Left colon (tissue), 2 donors: ENCODE results near the gene TM4SF4. TPM values are rescaled to one million over a fixed set of nuclear protein-coding genes. Genes with fewer than 3 reads are reported as not detected.
"Not testable (repeated sequence)": the region's sequence is repeated elsewhere in the genome, so short reads cannot be mapped to it uniquely, and the experiment has no call there.

Experiments used
- ATAC-seq: fragments of 200-7000 bp; cut with Tn5 transposase; one replicate; pipeline ENCODE4 v1.9.1; 2020; ENCODE audit warnings: mild to moderate bottlenecking, moderate library complexity
- DNase-seq, 2 donors: peaks; one replicate each; pipeline ENCODE4 v3.0.0-alpha.2; 2020
- intact Hi-C, 2 donors: fragments of 100-400 bp; cut with DNase I in 1 of 2; cut with micrococcal nuclease in 1 of 2; formaldehyde crosslinking; loops; one replicate each; pipeline versions ENCODE4 v1.11.2 to v1.14.0; 2022; cut with DNase I, micrococcal nuclease
- long read RNA-seq: library from polyadenylated mRNA; unstranded; transcript quantifications from one replicate; pipeline ENCODE4 v2.0.0, GENCODE V29; 2021
- total RNA-seq, 2 donors: library from RNA; stranded (reverse); fragmentation: NEBNext Ultra II Directional; extraction: Animal tissue kit (Norgen Biotek cat#: 25700); gene quantifications; one replicate each; pipeline ENCODE4 v1.2.1, GENCODE V29; 2021
- donor health status: DM: no; HTN: no; CAD: no.
- donor health status: DM: yes; HTN: yes; CAD: no.

TM4SF4 gene, protein sequence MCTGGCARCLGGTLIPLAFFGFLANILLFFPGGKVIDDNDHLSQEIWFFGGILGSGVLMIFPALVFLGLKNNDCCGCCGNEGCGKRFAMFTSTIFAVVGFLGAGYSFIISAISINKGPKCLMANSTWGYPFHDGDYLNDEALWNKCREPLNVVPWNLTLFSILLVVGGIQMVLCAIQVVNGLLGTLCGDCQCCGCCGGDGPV
- under 1 TPM in 1 of 2 donors, not detected in 1; 0.70 TPM for total RNA-seq
- long read RNA-seq = 0 reads

DNA sequence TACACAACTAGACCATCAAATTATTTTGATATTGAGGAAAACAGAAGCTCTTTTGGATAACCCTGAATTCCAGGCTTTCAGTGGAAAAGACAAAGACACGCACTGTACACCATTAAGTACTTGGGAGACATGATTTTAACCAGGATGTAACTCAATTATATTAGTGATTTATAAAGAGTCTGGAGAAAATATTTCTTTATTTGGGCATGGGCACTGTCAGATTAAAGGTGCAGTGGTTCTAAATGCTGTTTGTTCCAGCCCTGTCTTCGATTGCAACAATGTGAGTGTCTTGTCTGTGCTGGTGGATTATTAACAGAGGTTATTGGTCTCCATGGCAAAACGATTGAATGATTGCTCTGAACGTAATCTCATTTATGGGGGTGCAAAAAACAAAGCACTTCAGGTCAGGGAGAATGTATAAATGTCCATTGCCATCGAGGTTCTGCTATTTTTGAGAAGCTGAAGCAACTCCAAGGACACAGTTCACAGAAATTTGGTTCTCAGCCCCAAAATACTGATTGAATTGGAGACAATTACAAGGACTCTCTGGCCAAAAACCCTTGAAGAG is at the start of gene TM4SF4:
TSS of gene TM4SF4 (plus strand) at position 448 of the 568 bp plus-strand sequence. CDS start 181 bp downstream, outside the sequence.
- no peak for DNase-seq
- intact Hi-C loops = loop anchor here in 1 of 2 donors (10.0 kb wide), 2 partner anchors 90 to 120 kb away; no protein-coding TSS in a partner anchor

DNA sequence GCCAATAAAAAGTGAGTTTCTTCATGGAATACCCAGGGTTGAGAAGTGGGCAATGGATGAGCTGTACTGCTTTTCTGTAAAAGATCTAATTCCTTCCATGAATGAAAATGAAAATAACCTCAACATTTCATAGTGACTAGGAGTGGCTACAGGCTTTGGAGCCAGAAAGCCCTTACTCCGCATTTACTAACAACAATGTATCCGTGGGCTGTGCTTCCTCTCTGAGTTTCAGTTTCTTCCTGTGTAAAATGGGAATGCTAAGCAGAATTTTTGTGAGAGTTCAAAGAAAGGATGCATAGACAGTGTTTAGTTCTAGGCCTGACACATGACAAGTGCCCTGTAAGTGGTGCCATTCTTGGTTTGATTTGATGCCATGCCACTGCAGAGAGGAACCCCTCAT is 49.6 kb upstream of the TM4SF4 start:
- no peak for DNase-seq
- intact Hi-C loops = no loop called here
- no peak for ATAC-seq

More for the DNA sequence above, at the start of gene TM4SF4:
- ATAC-seq = peak; percentile 63

DNA sequence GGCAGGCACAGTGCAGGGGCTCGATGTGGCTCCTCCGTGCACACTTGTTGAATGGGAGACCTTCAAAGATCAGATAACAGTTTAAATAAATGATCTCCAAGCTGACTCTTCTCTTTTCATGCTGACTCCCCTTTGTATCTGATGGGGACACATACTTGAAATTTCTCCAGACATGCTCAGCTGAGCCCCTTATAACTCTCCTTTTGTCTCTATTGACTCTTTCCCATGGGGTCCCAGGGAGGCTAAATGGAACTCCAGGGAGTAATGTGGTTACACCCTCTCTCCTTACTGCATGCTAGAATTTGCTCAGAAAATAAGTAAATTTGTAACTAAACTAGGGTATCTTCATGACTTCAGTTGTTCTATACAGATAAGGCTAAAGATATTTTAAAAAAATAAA is 48.2 kb upstream of the TM4SF4 start:
- no peak for ATAC-seq
- intact Hi-C loops = no loop called here
- DNase-seq = no peak

DNA sequence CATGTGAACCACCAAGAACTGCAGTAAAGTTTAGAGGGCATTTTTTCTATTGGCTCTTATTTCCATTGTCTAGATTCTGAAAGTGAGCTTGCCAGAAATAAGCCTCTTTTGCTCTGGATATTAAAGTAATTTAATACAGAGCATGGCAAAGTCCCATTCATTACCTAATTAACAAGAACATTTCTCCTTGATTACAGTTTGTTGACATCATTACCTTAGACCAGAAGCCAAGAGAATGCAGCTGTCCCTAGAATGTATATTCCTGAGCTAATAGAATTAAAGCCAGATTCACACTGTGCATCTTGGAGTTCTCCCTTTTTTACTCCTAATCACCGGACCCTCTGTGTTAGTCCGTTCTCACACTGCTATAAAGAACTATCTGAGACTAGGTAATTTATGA is 46.4 kb upstream of the TM4SF4 start:
- DNase-seq (no peak), ATAC-seq (no peak)
- intact Hi-C loops = no loop called here

DNA sequence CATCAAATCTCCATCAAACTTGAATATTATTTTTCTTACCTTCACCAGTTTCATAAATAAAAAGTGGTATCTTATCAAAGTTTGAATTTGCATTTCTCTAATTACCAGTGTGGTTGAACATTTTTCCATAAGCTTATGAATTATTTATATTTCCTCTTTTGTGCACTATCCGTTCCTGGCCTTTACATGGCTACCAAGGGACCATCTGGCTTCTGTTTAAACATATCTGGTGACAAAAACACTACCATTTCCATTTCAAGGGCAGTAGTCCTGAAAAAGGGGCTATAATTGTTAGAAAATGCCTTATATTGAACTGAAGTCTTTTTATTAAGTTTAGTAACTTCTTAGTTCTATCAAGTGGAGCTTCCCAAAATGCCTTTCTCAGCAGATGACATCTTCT is 44.3 kb upstream of the TM4SF4 start:
- intact Hi-C loops = no loop called here
- DNase-seq (no peak), ATAC-seq (no peak)

DNA sequence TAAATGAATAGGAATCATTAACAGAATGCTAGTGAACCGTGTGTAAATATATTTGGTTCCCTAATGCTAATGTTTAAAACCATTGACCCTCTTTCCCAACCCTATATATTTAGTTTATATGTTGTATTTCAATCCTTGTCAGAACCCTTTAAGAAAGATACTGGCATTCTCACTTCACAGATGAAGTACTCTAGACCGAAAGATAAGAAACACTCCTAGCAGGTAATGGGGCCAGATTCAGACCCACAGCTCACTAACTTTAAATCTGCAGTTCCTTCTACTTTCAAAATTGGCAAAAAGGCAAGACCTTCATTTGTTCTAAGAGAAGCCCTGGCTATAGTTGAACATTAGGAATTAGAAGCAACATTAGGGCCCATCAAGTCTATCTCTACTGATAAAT is 42.3 kb upstream of the TM4SF4 start:
- intact Hi-C loops = no loop called here
- ATAC-seq (no peak), DNase-seq (no peak)

DNA sequence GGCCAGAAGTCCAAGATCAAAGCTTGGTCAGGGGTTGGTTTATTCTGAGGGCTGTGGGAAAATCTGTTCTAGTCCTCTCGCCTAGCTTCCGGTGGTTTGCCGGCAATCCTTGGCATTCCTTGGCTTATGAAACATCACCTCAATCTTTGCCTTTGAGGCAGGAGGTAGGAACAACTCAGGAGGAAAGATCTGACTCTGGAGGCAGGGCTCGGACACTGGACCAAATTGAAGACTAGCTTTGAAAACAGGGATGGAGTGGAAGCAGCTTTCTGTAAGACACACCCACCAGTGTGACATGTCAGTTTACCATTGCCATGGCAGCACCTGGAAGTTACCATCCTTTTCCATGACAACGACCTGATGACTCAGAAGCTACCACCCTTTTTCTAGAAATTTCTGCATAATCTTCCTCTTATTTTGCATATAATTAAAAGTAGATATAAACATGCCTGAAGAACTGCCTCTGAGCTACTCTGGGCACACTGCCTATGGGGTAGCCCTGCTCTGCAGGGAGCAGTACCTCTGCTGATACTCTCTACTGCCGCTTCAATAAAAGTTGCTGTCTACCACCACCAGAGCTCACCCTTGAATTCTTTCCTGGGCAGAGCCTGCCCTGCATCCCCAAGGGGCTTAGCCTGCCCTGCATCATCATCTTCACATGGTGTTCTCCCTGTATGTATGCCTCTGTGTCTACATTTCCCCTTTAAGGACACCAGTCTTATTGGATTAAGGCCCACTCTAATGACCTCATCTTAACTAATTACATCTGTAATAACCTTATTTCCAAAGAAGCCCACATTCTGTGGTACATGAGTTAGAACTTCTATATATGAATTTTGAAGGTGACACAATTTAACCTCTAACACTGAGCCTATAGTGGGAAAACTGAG is 38.3 kb upstream of the TM4SF4 start:
- DNase-seq (no peak), ATAC-seq (no peak)
- intact Hi-C loops = no loop called here

DNA sequence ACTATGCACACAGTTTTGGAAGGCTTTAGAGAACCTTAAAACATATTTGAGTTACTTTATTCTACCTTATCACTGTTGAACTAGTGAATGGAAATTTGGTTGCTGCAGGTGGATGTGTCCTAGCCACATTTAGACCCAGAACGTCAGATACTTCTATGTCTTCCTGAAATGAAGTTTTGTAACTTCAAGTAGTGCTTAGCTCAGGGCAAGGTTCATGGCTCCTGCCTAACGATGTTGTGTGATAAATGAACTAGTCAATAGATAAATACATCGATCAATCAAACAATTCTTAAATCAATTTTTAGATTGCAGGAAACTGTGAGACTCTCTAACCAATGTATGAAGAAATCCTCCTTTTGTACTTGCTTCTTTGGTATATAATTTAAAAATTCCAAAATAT is 37.2 kb upstream of the TM4SF4 start:
- DNase-seq (no peak), ATAC-seq (peak; percentile 47)
- intact Hi-C loops = no loop called here

DNA sequence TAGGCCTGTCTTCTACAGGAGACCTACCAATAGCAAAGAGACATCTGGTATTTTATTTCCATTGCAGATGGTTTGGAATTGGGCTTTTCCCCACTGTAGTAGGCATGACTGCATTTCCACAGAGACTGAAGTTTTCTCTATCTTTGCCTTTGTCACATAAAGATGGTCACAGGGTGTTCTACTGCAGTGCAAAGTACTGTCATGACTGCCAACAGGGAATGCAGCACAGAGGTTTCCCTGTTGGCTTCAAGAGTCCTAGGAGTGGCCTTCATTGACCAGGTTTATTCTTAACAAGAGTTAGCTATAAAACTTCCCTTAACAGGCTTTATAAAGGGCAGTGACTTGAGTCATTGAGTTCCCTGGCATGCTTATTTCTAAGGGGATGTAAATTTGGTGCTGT is 36.8 kb upstream of the TM4SF4 start:
- ATAC-seq = peak; percentile 99
- peak in 1 of 2 donors; percentile 41 for DNase-seq
- intact Hi-C loops = no loop called here

DNA sequence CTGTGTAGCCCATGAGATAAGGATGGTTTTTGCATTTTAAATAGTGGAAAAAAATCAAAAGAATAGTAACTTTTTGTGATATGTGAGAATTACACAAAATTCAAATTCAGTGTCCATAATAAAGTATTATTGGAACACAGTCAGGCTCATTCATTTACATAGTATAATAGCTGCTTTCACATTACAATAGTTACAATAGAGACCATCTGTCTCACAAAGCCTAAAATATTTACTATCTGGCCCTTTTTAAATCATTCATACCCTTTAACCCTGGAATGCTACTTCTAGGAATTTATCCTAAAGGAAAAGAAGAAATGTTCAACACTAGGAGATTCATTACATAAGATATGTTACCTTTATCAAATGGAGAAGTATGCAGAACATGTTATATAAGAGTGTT is 35.5 kb upstream of the TM4SF4 start:
- intact Hi-C loops = no loop called here
- no peak for DNase-seq
- no peak for ATAC-seq

DNA sequence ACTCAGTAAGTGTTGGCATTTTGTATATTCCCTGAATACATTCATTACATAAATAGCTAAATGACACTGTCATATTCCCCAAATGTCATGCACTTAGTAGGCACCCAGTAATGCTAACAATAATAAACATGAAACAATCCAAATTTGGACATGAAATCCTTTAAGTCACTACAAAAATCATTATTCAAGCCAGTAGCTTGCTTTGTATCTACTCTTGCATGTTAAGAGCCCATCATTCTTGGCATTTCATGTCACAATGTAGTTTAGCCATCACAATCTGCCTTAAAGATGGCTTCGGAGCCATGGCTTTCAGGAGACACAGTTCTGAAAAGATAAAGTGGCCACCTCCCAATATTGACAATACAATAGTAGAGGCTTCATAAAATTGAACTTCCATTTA is 32.9 kb upstream of the TM4SF4 start:
- DNase-seq (no peak), ATAC-seq (no peak)
- intact Hi-C loops = no loop called here

DNA sequence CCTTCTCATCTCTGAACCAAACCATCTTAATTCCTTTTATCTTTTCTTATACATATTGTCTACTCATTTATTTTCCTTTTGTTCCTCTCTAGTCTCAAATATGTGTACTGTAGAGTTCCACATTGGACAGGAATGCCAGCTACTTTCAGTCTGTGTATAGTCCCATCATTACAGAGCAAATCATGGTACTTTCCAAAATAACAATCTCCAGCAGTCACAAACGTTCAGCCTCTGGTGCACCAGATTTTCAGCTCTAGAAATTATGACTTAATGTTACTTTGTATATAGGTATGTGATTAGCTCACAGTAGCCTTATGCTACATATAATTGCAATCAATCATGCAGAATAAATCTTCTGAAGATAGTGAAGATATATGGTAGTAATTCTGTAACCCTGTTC is 32.5 kb upstream of the TM4SF4 start:
- no peak for DNase-seq
- no peak for ATAC-seq
- intact Hi-C loops = no loop called here

DNA sequence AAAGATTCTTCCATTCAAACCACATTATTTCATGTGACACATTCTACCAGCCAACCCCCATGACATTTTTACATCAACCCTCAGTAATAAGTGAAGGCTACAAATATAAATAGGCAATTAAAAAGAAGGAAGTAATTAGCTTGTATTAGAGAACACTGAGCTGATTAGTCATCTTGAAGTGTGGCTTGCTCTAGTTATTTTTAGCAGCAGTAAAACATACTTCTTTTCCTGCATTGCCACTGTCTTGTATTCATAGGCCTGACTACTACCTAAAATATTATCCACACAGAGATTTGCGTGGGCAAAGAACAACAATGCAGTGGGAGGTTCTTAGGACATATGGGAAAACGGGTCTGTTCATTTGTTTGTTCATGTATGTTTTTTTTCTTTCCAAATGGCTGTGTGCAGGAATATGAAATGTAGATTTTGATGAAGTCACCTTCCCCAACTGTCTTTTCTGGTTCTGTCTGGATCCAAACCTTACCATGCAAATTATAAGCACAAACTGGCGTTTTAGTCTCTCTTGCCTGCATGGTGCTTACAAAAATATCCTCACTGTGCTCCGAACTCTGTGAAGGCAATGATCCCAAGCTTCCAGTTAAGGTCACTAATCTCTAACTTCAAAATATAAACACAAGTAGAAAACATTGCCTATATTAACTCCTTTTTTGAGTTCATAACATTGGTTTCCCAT is 31.5 kb upstream of the TM4SF4 start:
- no peak for DNase-seq
- ATAC-seq = no peak
- intact Hi-C loops = no loop called here

DNA sequence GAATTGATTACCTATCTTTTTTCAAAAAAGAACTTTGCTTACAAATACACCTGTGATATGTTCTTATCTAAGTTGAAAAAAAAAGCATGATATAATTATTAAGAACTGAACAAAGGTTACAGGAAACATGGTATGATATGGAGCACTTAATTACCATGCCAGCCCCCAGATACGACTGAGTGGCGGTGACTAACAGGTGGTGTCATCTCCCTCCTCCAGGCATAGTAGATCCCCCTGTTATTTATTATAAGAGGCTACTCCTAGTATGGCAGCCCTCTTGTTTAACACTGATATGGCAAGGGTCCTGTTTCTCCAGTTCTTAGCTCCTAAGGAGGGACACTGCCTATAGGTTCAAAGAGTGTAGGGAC is 31.0 kb upstream of the TM4SF4 start:
- ATAC-seq (no peak), DNase-seq (no peak)
- intact Hi-C loops = no loop called here

DNA sequence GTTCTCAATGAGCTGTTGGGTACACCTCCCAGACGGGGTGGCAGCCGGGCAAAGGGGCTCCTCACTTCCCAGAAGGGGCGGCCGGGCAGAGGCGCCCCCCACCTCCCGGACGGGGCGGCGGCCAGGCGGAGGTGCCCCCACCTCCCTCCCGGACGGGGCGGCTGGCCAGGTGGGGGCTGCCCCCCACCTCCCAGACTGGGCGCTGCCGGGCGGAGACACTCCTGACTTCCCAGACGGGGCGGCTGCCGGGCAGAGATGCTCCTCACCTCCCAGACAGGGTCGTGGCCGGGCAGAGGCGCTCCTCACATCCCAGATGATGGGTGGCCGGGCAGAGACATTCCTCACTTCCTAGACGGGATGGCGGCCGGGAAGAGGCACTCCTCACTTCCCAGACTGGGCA is 29.6 kb upstream of the TM4SF4 start:
- intact Hi-C loops, DNase-seq, ATAC-seq: not testable (repeated sequence)

DNA sequence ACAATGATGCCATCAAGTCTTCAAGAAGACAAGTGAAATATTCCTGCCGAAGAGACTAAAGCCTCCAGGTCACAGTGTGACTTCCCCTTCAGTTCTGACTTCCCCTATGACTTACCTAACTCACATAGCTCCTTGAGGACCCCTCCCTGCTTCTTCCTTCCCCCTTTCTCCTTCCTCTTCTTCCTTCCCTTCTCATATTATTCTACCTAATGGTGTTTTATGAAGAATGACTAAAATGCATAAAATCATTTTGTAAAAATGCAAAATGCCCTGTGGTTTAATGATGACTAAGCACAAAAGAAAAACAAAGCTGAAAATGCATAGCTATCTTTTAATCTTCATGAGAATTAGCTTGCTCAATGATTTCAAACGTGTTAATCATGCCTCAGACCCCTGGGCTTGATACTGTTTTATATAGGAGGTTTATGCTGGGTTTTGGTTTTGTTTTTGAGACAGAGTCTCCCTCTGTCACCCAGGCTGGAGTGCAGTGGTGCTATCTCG is 26.1 kb upstream of the TM4SF4 start:
- intact Hi-C loops = no loop called here
- ATAC-seq (no peak), DNase-seq (no peak)

DNA sequence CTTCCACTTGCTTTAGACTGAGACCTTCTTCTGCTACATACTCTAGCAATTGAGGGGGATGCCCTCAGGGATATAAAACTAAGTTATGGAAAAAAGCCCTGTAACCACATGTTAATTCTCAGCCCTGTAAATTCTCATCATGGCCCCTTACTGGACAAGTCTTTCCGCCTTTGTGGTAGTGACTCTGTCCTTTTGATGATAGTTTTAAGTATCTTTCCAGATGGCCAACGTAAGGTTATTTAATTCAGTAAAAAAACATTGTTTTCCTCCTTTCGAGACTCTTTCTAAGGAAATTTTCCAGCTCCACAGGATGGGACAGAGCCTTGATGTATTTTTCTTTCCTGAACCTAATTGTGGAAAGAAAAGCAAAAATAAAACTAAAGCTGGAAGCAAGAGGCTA is 25.3 kb upstream of the TM4SF4 start:
- ATAC-seq (no peak), DNase-seq (no peak)
- intact Hi-C loops = no loop called here

DNA sequence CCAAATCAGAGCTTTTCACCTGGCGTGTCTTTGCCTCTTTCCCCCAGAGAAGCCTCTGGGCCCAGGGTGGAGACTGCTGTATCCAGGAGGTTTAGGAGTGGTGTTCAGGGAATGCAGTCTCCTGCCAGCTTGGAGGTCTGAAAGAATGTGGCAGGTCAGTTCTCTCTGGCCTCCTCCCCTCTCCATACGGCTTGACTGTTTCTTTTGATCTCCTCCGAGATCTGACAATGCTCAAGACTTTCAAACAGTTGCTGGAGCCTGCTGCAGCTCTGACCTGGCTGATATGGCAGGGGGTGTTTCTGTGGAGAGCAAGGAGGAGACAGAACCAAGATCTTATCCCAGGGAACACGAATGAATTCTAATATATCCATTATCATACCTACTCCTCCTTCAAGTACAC is 24.7 kb upstream of the TM4SF4 start:
- intact Hi-C loops = no loop called here
- ATAC-seq = no peak
- no peak for DNase-seq

DNA sequence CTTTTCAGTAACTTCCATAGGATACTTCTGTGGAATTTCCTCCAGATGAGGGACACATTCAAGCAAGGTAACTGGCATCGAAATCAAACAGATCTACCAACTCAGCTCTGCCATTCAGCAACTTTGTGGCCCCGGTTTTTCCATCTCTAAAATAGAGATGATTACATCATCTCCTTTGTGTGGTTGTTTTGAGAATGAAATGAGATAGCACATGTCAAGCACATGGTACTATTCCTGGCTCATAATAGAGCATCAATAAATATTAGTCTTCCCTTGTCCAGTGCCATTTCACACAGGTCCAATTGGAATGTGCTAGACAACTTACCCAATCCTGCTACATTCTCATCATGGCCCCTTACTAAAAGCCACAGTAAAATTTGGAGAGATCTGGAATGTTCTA is 24.2 kb upstream of the TM4SF4 start:
- intact Hi-C loops = no loop called here
- no peak for ATAC-seq
- no peak for DNase-seq
